ENCODE results near the gene CORO7.

Gene CORO7

GRCh38 chr16:4381935-4382794, 34.2 kb downstream of the CORO7 start:
- DNase-seq: no peak

- DNase-seq: no peak
Observed at GRCh38 chr16:4381072-4381934, 35.1 kb downstream of the CORO7 start.

DNA sequence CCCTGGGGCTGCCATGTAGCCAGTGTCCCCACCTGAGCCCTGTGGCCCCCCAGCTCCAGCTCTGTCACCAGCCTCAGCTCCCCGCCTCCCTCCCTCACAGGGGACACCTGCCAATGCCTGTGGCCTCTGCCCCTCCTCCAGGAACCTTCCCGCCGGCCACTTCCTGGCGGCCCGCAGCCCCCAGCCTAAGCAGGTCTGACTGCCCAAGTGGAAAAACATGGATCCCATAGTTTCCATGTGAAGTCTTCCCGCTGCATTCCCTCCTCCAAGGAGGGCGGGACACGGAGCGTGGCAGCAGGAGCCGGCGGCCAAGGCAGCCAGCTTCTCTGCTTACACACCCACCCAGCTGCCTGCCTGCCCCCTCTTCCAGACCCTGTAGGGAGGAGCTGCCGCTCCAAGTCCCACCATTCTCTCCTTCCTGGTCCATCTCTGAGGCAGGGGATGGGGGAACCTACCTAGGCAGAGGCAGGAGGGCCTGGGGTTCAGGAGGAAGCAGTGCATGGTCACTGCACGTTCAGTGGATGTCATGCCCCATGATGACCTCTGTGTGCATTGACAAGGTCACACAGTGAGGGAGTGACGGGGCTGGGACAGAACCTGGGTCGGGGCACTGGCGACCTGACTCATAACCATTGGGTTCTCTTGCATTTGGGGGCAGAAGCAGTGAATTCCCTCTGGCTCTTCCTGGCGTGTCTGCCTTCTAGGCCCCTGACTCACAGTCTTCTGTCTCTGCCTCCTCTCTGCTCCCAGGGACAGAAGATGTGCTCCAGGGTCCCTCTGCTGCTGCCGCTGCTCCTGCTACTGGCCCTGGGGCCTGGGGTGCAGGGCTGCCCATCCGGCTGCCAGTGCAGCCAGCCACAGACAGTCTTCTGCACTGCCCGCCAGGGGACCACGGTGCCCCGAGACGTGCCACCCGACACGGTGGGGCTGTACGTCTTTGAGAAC, 36.0 kb downstream of the CORO7 start:
- no peak for DNase-seq

DNA sequence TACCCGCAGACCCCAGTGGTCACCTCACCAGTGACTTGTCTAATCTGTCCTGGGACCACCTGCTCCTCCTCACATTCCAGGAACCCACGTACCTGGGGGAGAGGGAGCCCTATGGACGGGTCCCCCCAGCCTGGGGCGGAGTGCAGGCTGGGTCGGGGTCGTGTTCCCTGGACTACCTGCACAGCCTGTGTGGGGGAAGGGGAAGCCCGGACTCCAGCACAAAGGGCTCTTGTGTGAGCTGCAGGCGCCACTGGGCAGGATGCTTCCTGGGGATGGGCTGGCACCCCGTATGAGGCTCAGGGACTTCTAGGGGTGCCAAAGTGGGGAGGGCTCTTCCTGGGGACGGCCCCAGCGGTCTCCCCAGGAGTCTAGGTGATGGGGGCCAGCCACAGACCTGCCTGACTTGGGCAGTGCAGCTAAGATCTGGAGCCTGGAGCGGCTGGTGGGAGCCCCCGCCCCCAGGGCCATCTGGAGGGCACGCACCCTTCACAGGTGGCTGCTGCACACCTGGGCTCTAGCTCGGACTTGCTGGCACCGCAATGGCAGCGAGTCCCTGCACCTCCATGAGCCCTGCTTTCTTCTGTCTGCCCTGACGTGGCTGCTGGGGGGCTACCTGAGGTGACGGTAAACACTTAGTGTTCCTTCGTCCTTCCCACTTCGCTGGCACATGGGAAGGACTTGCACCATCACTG, 37.3 kb downstream of the CORO7 start:
- DNase-seq: no peak

DNA sequence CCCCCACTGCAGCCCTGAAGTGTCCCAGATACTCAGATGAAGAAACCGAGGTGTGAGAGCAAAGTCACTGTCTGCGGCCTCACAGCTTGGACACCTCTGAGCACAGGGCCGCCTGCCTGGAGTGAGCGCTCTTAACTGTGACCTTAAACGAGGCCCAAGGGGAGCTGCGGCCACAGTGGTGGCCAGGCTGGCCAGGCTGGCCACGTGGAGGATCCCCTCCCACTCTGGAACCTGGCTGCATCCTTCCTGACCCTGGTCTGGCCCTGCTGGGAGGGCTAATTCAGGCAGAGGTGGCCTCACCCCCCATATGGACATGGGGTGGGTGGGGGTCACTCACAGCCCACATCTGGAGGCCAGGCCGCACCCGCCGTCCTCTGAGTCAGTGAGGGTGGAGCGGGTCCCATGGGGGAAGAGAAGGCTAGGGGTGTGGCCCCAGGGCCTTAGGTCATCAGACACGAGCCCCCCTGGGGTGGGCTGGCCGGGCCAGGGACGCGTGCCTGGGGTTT, 38.2 kb downstream of the CORO7 start:
- peak; percentile 40 for DNase-seq

GRCh38 chr16:4377573-4378154, 38.7 kb downstream of the CORO7 start:
- no peak for DNase-seq

GRCh38 chr16:4376893-4377572, 39.4 kb downstream of the CORO7 start:
- DNase-seq: no peak

DNA sequence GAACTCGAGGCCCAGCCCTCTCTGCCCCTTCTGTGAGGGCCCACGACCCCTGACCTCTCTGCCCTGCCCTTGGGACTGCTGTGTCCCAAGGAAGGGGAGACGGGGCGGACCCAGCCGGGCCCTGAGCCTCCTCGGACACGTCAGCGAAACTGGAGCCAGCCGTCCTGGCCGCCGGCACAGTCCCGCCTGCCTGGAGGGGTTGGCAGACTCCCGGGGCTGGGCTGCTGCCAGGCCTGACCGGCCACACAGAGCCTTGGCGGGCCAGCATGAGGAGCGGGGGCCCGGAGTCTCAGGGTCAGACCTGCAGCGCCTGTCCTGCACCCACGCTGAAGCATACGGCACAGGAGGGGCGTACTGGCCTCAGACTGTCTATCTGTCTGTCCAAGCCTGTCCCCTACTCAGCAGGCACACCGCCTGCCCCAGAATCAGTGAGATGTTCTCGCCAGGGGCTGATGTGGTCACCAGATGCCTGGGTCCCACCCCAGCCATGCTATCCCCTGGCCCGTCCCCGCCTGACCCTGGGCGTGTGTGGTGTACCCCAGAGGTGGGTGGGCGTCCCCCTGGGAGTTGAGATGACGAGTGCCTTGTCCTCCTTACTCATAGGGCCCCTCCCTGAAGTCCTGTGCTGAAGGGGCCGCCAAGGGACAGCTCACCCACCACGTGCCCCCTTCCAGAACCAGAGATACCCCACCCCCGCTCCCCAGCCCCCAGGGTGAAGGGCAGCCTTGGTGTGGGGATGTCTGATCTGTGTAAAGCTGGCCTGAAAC, 40.1 kb downstream of the CORO7 start:
- peak; percentile 74 for DNase-seq

DNA sequence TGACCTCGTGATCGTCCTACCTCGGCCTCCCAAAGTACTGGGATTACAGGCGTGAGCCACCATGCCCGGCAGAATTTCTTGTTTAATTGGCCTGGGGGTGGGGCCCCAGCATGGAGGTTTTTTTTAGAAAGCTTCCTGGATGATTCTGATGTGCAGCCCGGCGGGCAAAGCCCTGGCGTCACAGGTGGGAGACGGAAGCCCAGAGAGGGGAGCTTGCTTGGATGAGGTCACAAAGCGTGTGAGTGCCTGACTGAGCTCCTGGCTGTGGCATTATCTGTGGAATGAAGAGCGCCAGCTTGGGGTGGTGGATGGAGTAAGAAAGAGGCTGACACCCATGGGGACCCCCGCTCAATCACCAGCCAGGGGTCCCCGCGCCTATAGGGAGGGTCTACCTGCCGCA, 40.7 kb downstream of the CORO7 start:
- no peak for DNase-seq

- DNase-seq: peak; percentile 98
Observed at GRCh38 chr16:4373909-4374742, 42.3 kb downstream of the CORO7 start.

DNA sequence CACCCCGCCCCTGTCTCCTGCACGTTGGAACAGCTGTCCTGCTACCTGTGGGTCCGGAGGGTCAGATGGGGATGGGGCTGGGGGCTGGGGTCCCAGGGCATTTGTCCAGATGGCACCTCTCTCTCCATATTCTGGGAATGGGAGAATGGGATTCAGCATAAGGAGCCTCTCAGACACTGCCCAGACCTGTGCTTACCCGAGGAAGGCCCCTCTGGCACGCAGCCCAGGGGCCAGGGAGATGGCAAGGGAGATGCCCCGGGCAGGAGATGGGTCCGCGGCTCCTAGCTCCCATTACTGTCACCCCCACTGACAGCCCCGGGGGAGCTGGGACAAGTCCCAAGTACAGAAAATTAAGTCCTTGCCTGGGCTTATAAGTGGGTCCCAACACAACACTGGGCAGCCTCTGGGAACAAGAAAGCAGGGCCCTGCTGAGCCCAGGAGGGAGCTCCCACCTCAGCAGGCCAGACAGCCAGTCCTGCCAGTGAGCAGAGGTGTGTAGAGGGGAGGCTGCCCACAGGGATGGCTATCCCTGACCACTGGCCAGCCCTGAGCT, 43.0 kb downstream of the CORO7 start:
- no peak for DNase-seq

GRCh38 chr16:4372578-4373355, 43.6 kb downstream of the CORO7 start:
- peak; percentile 73 for DNase-seq

GRCh38 chr16:4372001-4372577, 44.3 kb downstream of the CORO7 start:
- DNase-seq: no peak

- DNase-seq: peak; percentile 78
Observed at GRCh38 chr16:4371357-4372000, 44.9 kb downstream of the CORO7 start, which contains the start of gene VASN. TSS of gene VASN (plus strand) at chr16:4371848. CDS start at chr16:4380878, 9,030 bp downstream.

DNA sequence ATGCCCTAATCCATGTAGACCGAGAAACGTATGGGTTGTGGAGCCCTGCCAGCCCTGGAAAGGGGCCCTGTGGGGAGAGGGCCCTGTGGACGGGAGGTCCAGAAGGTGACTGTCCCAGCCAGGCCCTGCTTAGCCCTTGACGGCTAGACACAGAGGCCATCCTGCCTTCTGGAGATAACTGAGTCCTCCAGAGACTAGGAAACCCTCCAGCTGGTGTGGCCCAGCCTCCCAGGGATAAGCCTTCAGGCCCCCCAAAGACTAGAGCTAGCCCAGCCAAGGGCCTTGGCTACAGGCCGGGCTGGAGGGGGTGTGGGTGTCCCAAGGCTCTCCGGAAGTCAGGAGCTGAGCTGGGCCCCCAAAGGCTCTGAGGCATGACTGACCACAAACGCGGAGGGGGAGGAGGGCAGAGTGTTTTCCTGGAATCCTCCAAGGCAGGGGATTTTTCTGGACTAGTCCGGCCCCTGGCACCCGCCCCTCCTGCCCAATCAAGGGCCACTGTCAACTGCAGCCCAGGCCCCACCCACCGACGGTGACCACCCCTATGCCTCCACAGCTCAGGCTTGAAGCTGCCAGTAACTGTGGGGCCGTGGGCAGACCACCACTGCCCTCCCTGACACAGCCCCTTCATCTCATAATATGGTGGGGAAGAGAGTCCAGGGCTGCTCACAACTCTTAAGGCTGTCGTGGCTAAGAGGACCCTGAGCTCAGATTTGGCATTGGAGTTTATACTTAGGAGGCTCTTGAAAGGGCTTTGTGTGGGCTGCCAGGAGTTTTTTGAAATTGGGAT, 45.6 kb downstream of the CORO7 start:
- DNase-seq: peak; percentile 85

GRCh38 chr16:4370151-4370550, 46.2 kb downstream of the CORO7 start:
- no peak for DNase-seq

Measured in fibroblast of upper back skin (primary cell).